Measurements from ENCODE around the gene MDM1.

The MDM1 gene

DNA sequence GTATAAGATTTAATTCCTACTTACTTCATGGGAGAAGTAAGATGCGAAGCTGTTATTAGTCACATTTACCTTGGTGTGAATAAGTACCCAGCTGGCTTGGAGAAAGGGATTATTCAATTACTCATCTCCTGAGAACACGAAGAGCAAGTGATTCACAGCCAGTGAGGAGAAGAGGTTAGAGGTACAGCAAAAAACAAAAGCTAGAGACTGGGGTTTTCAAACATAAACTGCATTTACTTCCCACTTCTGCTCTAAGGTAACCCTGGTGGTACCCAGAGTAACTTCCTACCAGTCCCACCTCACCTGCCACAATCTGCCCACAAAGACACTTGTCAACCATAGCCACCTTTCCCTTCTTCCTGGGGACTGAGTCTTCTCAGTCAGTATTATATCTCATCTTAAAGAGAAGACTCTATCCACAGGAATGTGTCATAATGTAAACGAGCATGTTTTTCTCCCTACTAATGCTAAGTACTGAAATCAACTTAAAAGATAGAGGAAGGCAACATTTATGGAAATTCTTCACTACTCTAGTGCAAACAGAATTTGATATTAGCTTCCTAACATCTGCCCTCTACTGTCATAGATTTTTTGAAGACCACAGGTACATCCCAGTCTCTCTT lies 72.7 kb downstream of the MDM1 start:
- TF ChIP-seq, protein P1, sequence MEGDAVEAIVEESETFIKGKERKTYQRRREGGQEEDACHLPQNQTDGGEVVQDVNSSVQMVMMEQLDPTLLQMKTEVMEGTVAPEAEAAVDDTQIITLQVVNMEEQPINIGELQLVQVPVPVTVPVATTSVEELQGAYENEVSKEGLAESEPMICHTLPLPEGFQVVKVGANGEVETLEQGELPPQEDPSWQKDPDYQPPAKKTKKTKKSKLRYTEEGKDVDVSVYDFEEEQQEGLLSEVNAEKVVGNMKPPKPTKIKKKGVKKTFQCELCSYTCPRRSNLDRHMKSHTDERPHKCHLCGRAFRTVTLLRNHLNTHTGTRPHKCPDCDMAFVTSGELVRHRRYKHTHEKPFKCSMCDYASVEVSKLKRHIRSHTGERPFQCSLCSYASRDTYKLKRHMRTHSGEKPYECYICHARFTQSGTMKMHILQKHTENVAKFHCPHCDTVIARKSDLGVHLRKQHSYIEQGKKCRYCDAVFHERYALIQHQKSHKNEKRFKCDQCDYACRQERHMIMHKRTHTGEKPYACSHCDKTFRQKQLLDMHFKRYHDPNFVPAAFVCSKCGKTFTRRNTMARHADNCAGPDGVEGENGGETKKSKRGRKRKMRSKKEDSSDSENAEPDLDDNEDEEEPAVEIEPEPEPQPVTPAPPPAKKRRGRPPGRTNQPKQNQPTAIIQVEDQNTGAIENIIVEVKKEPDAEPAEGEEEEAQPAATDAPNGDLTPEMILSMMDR (IDR thresholded peaks at IDR 0.05): no peak

DNA sequence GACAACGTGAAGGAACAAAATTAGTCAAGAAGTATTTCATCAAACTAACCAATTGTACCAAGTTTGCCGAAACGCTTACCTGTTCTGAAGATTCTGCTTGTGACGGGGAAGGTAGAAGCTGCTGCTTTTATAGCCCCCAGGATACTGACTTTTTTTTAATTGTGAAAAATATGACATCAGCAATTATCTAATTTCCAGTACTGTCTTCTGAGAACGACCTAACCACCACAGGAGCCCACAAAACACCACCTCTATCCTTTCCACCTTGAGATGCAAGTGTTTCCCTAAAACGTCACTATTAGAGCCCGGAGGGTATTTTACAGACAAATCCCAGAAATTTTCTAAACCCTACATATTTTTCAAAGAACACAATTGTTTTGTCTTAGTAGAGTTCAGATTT lies 78.7 kb downstream of the MDM1 start, which contains the start of gene IL22:
TSS of gene IL22 (minus strand) at position 101 of the 400 bp plus-strand sequence. CDS start 156 bp downstream, outside the sequence.
- TF ChIP-seq, protein P1 (IDR thresholded peaks at IDR 0.05): no peak

DNA sequence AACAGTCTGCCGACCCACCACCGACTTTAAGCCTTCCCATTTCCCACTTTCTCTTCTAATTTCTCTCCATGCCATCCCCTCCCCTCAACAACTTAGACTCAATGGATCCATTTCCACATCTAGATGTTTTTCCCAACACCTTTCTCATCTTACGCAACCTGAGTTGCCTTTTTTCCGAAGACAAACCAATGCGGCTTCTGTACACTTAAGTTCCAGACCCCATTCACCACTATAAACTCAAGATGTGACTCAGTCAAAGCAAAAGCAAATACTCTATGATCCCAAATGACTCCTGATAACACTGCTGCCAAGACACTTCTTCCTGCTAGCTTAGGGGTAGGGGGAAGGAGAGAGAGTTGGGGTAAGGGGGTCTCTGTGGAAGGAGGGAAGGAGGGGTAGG lies 80.1 kb downstream of the MDM1 start:
- TF ChIP-seq, protein P1 (IDR thresholded peaks at IDR 0.05): no peak

DNA sequence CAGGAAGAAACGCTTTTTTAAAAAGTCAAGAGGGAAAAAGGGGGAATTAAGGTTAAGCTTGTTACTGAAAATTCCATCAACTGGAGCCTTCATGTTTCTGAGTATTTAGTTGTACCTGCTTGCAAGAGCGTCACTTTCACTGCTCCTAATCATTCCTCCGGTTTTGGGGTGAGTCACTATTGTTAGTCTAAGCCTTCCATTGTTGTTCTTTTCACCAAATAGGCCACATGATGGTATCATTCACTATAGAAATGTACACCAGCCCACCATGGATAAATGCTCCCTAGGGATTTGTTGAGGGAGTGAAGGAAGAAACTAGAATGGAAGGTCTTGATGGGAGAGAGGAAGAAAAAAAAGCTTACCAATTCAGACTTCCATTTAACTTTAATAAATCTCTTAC lies 81.7 kb downstream of the MDM1 start:
- TF ChIP-seq, protein P1 (IDR thresholded peaks at IDR 0.05): no peak

DNA sequence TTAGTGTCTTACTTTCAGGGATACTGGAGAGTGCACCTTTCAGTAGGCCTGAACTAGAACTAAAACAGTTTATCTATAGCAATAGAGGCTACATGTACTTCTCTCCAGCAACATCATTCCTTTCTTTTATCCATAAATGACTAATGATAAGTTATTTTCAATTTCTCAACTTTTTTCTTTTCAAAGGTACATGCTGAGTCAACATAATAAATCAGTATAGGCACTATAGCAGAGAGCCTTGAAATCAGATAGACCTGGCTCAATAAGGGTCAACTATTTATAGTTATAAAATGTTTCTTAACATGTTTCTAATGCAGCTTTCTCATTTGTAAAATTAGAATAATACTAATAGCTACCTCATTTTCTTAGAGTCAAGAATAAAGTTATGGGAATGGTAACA lies 84.4 kb downstream of the MDM1 start:
- TF ChIP-seq, protein P1 (IDR thresholded peaks at IDR 0.05): no peak

DNA sequence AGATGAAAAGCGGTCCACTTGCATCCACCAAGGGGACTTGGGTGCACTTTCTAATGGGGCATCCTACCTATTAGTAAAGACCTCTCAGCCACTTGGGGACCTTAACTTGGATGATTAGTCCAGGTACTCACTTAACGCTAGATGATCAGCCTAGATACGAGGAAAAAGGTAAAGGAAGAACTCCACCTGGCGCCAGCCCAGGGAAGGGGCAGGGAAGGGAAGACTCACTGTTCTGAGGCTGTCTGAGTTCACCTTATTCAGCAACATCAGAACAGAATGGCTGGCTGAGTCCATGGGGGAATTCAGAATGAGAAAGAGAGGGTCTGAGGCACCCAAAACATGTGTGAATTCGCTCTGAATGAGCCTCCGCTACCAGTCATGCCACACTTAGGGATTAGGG lies 85.8 kb downstream of the MDM1 start:
- TF ChIP-seq, protein P1 (IDR thresholded peaks at IDR 0.05): no peak

DNA sequence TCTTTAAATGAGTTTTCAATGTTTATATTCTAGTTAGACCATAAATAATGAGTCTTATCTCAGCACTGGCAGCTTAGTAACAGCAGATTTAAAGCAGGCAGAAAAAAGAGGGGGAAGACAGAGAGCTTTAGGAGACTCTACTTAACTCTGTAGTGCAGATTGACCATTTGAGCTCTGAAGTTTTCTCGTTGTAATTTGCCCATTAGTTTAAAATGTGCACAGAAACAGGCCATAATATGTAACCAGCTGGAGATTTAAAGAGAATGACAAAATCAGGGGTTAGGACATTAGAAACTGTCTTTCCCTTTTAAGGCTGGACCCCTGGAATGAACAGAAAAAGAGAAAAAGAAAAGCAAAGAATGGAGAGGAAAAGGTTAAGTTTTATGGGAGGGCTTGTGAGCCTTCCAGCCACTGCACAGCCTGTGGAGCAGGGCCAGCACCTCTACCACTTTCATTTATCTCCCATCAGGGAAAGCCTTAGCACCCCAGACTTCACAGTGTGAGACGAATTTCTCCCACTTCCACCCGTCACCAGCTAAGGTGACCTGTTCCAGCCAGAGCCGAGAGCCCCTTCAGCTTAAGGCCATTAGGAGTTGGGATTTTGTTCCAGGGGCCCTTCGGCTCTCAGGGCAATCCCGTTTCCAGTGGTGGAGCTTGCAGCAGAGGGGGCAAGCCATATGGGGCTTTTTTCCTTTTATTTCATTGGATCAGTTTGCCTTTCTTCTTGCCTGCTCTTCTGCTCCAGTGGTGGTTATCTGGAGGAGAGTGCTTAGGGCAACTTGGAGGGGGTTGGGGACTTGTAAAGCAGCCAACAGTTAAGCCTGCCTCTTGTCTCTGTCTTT lies 86.8 kb downstream of the MDM1 start:
- TF ChIP-seq, protein P1 (IDR thresholded peaks at IDR 0.05): no peak
